Activated CD8-positive, alpha-beta memory T cell treated with anti-CD3 and anti-CD28 coated beads for 36 hours (primary cell): Measurements from ENCODE around the gene C1QL4. TPM values are rescaled to one million over a fixed set of nuclear protein-coding genes. Genes with fewer than 3 reads are reported as not detected.

Experiments used
- CTCF ChIA-PET: fragments of 350-600 bp; sonication (Branson Sonifier 250); formaldehyde crosslinking; loops from one replicate; lab custom pipeline; 2021; ENCODE audit warnings: antibody characterized with exemption; lab: Charles Lee
- POLR2A ChIA-PET: fragments of 350-600 bp; sonication (Branson Sonifier 250); formaldehyde crosslinking; loops from one replicate; lab custom pipeline; 2021; ENCODE audit warnings: antibody characterized with exemption; lab: Charles Lee
- total RNA-seq, 2 experiments: library from RNA; stranded (reverse); gene quantifications; one replicate each; pipeline ENCODE4 v1.2.3, GENCODE V29; 2021

Gene C1QL4
- total RNA-seq, 2 experiments from 2014 or later, result not detected

GRCh38 chr12:49357103-49357678, 20.2 kb upstream of the C1QL4 start:
- CTCF ChIA-PET, result interaction anchor here (0.8 to 6.6 kb wide), 11 partner anchors 8 to 288 kb away, joined by 3 to 73 read pairs (median 8); partner anchors contain the start of genes DNAJC22 and SPATS2
- POLR2A ChIA-PET, result interaction anchor here (2.8 kb wide), 1 partner anchor 10 kb away, joined by 9 read pairs; the partner anchor contains the start of gene SPATS2

- CTCF ChIA-PET, result interaction anchor here (1.9 kb wide), 1 partner anchor 66 kb away, joined by 8 read pairs; no protein-coding TSS in a partner anchor
- POLR2A ChIA-PET, result no interaction called here
These were observed 18.9 kb upstream of the C1QL4 start for GRCh38 chr12:49355913-49356312.

GRCh38 chr12:49352351-49352750, 15.4 kb upstream of the C1QL4 start:
- POLR2A ChIA-PET, result no interaction called here
- CTCF ChIA-PET, result interaction anchor here (0.6 to 2.4 kb wide), 5 partner anchors 10 to 162 kb away, joined by 3 to 10 read pairs (median 4); partner anchors contain the start of gene C1QL4

GRCh38 chr12:49349266-49349665, 12.3 kb upstream of the C1QL4 start:
- POLR2A ChIA-PET, result no interaction called here

GRCh38 chr12:49348781-49349180, 11.8 kb upstream of the C1QL4 start:
- POLR2A ChIA-PET, result no interaction called here
- CTCF ChIA-PET, result interaction anchor here (1.1 to 4.5 kb wide), 6 partner anchors 9 to 171 kb away, joined by 4 to 62 read pairs (median 12); partner anchors contain the start of gene PRPH

More at GRCh38 chr12:49349266-49349665, 12.3 kb upstream of the C1QL4 start:
- CTCF ChIA-PET, result interaction anchor here (2.1 to 4.5 kb wide), 3 partner anchors 9 to 165 kb away, joined by 10 to 62 read pairs (median 15); partner anchors contain the start of gene PRPH

GRCh38 chr12:49347311-49348193, 10.6 kb upstream of the C1QL4 start:
- POLR2A ChIA-PET, result no interaction called here
- CTCF ChIA-PET, result interaction anchor here (0.6 to 4.5 kb wide), 33 partner anchors 9 to 367 kb away, joined by 3 to 62 read pairs (median 4); partner anchors contain the start of genes C1QL4, PRPH, SPATS2 and TROAP

GRCh38 chr12:49346659-49347310, 9.8 kb upstream of the C1QL4 start, which contains the start of gene DNAJC22:
DNAJC22 (plus strand) TSS chr12:49346888; CDS start chr12:49348873, 1,985 bp downstream.
- POLR2A ChIA-PET, result no interaction called here

GRCh38 chr12:49345825-49346658, 9.1 kb upstream of the C1QL4 start:
- ChIA-PET CTCF (interaction anchor here (0.6 to 4.5 kb wide), 9 partner anchors 11 to 260 kb away, joined by 3 to 62 read pairs (median 12); partner anchors contain the start of genes PRPH and TROAP), POLR2A (no interaction called here)

More at GRCh38 chr12:49346659-49347310, 9.8 kb upstream of the C1QL4 start, which contains the start of gene DNAJC22:
- CTCF ChIA-PET, result interaction anchor here (0.6 to 4.5 kb wide), 19 partner anchors 8 to 275 kb away, joined by 3 to 62 read pairs (median 6); partner anchors contain the start of genes PRPH, SPATS2 and TROAP

- ChIA-PET POLR2A (no interaction called here), CTCF (interaction anchor here (0.9 to 4.5 kb wide), 3 partner anchors 13 to 54 kb away, joined by 3 to 62 read pairs (median 36); partner anchors contain the start of gene PRPH)
These were observed 8.2 kb upstream of the C1QL4 start for GRCh38 chr12:49345051-49345824.

GRCh38 chr12:49344486-49345050, 7.6 kb upstream of the C1QL4 start:
- POLR2A ChIA-PET, result no interaction called here
- CTCF ChIA-PET, result interaction anchor here (0.7 to 3.8 kb wide), 4 partner anchors 13 to 147 kb away, joined by 3 to 31 read pairs (median 14); no protein-coding TSS in a partner anchor

GRCh38 chr12:49342914-49343731, 6.1 kb upstream of the C1QL4 start:
- POLR2A ChIA-PET, result interaction anchor here (1.0 to 1.7 kb wide), 3 partner anchors 20 to 77 kb away, joined by 4 to 5 read pairs (median 5); partner anchors contain the start of genes SPATS2 and TROAP
- CTCF ChIA-PET, result interaction anchor here (0.7 to 3.8 kb wide), 19 partner anchors 10 to 468 kb away, joined by 3 to 44 read pairs (median 6); partner anchors contain the start of genes PRKAG1, PRPH, SPATS2 and TROAP

- CTCF ChIA-PET, result interaction anchor here (0.7 to 3.8 kb wide), 27 partner anchors 10 to 497 kb away, joined by 3 to 44 read pairs (median 4); partner anchors contain the start of genes PRKAG1, PRPH, SPATS2 and TROAP
- POLR2A ChIA-PET, result interaction anchor here (0.7 to 1.7 kb wide), 4 partner anchors 18 to 77 kb away, joined by 3 to 5 read pairs (median 5); partner anchors contain the start of gene TROAP
These were observed 5.3 kb upstream of the C1QL4 start for GRCh38 chr12:49342066-49342913.

GRCh38 chr12:49341777-49342065, 4.7 kb upstream of the C1QL4 start:
- ChIA-PET CTCF (interaction anchor here (0.5 to 3.8 kb wide), 24 partner anchors 10 to 1972 kb away, joined by 3 to 44 read pairs (median 5); partner anchors contain the start of genes PRKAG1, PRPH, SPATS2 and TROAP), POLR2A (interaction anchor here (0.7 to 1.7 kb wide), 4 partner anchors 17 to 76 kb away, joined by 3 to 5 read pairs (median 4); no protein-coding TSS in a partner anchor)
